ENCODE results near the gene LTK. TPM values are rescaled to one million over a fixed set of nuclear protein-coding genes. Genes with fewer than 3 reads are reported as not detected.

LTK gene
- polyA plus RNA-seq, 1 donor (not counting 4 experiments of a cell fraction or from before 2014, with no cell fraction given) = not detected

- DNase-seq (ENCODE audit: low read depth, low spot score) (no peak), FAIRE-seq (no peak)
- Histone ChIP-seq H3K79me2 (ENCODE audit: control insufficient read depth, insufficient read depth, low read length) (peaks cover under 1% of the 10 kb centered on the region), H3K27ac (ENCODE audit: control insufficient read depth, insufficient read depth, low read length) (no peak overlapping the region), H3K4me3 (ENCODE audit: control insufficient read depth in 2 of 3, extremely low read depth in 1 of 3, insufficient read depth in 2 of 3, low read depth in 1 of 3, low read length in 3 of 3) (no peak overlapping the region), H3K4me2 (ENCODE audit: control insufficient read depth, extremely low read depth, insufficient read depth, low read depth, low read length) (no peak overlapping the region), H3K9me3 (ENCODE audit: control insufficient read depth, low read depth, low read length) (no peaks in the 10 kb centered on the region), H3K9me1 (ENCODE audit: control insufficient read depth, extremely low read depth, insufficient read depth, low read length) (no peaks in the 10 kb centered on the region), H2AFZ (ENCODE audit: control insufficient read depth, low read length) (no peak overlapping the region), H3K36me3 (ENCODE audit: control insufficient read depth in 2 of 2, extremely low read depth in 1 of 2, insufficient read depth in 2 of 2, low read length in 2 of 2) (peaks cover 24 to 34% of the 10 kb centered on the region in 2 experiments), H4K20me1 (ENCODE audit: control insufficient read depth, extremely low read depth, insufficient read depth, low read length) (no peaks in the 10 kb centered on the region), H3K9ac (ENCODE audit: control insufficient read depth, extremely low read depth, insufficient read depth, low read length) (no peak overlapping the region), H3K4me1 (ENCODE audit: control insufficient read depth, extremely low read depth, insufficient read depth, low read length) (no peaks in the 10 kb centered on the region), H3K27me3 (ENCODE audit: control insufficient read depth, extremely low read depth, insufficient read depth, low read length) (no peaks in the 10 kb centered on the region)
- TF ChIP-seq EZH2 (IDR thresholded peaks at IDR 0.05; ENCODE audit: low read length) (no peak), CTCF (optimal IDR thresholded peaks at IDR 0.05 in 1 of 3, IDR thresholded peaks at IDR 0.05 in 1 of 3, conservative IDR thresholded peaks at IDR 0.05 in 1 of 3; ENCODE audit: extremely low read depth in 1 of 3, insufficient read depth in 2 of 3, low read length in 3 of 3) (no peak)
- dilution Hi-C loops (cut with MboI; ENCODE audit: extremely low pct_ligation_motif_present, low sequenced_read_pairs) = no loop called here
Measured at GRCh38 chr15:41535544-41535943, 21.9 kb upstream of the LTK start.

GRCh38 chr15:41530363-41530956 lies 16.8 kb upstream of the LTK start:
- dilution Hi-C loops (cut with MboI; ENCODE audit: extremely low pct_ligation_motif_present, low sequenced_read_pairs) = no loop called here
- H4K20me1 ChIP-seq (ENCODE audit: control insufficient read depth, extremely low read depth, insufficient read depth, low read length) = no peaks in the 10 kb centered on the region
- H3K27me3 ChIP-seq (ENCODE audit: control insufficient read depth, extremely low read depth, insufficient read depth, low read length) = no peaks in the 10 kb centered on the region
- H3K4me1 ChIP-seq (ENCODE audit: control insufficient read depth, extremely low read depth, insufficient read depth, low read length) = no peaks in the 10 kb centered on the region
- FAIRE-seq = no peak
- DNase-seq (ENCODE audit: low read depth, low spot score) = no peak
- H3K27ac ChIP-seq (ENCODE audit: control insufficient read depth, insufficient read depth, low read length) = no peak overlapping the region
- no peaks in the 10 kb centered on the region for H3K9me1 ChIP-seq (ENCODE audit: control insufficient read depth, extremely low read depth, insufficient read depth, low read length)
- H3K4me2 ChIP-seq (ENCODE audit: control insufficient read depth, extremely low read depth, insufficient read depth, low read depth, low read length) = no peak overlapping the region
- H3K9me3 ChIP-seq (ENCODE audit: control insufficient read depth, low read depth, low read length) = no peaks in the 10 kb centered on the region
- H3K36me3 ChIP-seq (ENCODE audit: control insufficient read depth in 2 of 2, extremely low read depth in 1 of 2, insufficient read depth in 2 of 2, low read length in 2 of 2) = peaks cover 32 to 51% of the 10 kb centered on the region in 2 experiments
- no peak overlapping the region for H2AFZ ChIP-seq (ENCODE audit: control insufficient read depth, low read length)
- no peak overlapping the region for H3K4me3 ChIP-seq (ENCODE audit: control insufficient read depth in 2 of 3, extremely low read depth in 1 of 3, insufficient read depth in 2 of 3, low read depth in 1 of 3, low read length in 3 of 3)
- TF ChIP-seq EZH2 (IDR thresholded peaks at IDR 0.05; ENCODE audit: low read length) = no peak
- TF ChIP-seq CTCF (optimal IDR thresholded peaks at IDR 0.05 in 1 of 3, IDR thresholded peaks at IDR 0.05 in 1 of 3, conservative IDR thresholded peaks at IDR 0.05 in 1 of 3; ENCODE audit: extremely low read depth in 1 of 3, insufficient read depth in 2 of 3, low read length in 3 of 3) = no peak
- H3K79me2 ChIP-seq (ENCODE audit: control insufficient read depth, insufficient read depth, low read length) = no peaks in the 10 kb centered on the region
- H3K9ac ChIP-seq (ENCODE audit: control insufficient read depth, extremely low read depth, insufficient read depth, low read length) = no peak overlapping the region
